HG02763 (cell line): Measurements from ENCODE around the gene TBC1D16.

Experiments
- ATAC-seq: cut with Tn5 transposase; IDR thresholded peaks from one replicate; pipeline ENCODE4 v1.9.1; 2021; ENCODE audit warnings: mild to moderate bottlenecking, moderate library complexity; ENCODE audit not compliant: unreplicated experiment

The TBC1D16 gene

DNA sequence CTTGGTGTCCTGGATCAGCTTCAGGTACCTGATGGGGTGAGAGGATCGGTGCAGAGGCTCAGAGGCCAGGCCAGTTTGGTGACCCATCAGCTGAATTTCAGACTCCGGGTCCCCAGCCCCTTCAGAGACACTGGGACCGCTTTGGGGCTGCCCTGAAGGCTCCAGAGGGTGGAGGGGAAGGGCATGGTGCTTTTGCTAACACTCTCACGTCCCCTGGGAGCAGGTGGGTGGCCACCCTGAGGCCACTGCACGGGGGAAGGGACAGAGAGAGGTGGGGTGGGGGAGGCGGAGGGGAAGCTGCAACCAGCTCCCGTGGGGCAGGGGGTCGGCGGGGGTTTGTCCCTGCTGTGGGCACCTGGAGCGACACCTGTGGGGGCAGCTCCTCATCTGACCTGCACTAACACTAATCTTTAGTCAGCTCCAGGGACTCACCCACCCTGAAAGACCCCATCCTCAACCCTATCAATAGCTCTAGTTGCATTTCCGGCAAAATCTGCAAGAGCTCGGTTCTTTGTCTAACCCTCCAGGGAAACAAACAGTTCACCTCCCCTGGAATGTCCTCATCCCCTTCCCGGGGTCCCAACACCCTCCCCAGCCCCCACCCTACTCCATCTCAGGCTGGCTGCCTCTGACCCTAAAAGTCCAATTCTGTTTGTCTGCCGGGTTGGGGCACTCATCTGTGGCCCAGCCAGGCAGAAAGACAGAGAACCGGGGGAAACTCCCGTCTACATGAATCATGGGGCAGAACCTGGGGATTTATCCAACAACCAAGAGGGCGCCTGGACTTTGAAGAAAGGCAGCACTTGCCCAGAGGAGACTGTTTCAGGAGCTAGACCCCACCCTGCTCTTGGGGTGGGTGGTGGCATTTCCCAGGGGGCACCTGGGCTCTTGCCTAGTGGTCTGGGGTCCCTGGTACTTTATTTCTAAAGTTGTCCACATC lies 104.5 kb downstream of the TBC1D16 start:
- ATAC-seq: no peak

DNA sequence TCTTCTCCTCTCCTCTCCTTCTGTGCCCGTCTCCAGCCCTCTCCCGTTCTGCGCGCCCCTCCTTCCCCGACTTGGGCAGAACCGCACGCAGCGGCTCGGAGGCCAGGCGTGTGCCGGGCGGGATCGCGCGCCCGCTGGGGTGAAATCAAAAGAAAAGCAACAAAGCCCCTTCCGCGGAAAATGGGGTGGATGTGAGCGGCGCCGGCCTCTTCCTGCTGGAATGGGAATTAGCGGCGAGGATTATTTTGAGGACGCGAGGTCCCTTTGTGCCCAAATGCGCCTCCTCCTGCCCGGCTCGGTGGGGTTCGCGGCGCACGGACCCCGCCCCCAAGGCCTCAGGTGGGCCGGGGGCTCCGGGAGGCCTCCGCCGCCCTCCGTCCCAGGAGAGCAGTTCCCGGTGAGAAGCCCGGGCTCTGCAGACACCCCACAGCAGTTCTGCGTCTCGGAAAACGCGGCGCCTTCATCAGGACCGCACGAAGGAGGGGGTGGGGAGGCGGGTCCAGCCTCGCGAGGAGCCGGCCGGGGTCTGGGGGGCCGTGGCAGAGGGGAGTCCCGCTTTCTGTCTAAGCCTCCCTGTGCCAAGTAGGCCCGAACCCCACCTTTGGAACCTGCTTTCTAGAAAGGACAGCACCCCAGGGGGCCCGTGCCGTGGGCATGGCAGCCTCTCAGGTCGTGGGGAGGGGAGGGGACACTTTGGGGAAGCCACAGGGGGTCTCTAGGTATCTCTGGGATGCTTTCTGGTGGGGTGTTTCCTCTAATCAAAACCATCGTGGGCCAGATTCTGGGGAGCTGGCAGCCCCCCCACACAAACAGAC lies 105.4 kb downstream of the TBC1D16 start:
- ATAC-seq: no peak

DNA sequence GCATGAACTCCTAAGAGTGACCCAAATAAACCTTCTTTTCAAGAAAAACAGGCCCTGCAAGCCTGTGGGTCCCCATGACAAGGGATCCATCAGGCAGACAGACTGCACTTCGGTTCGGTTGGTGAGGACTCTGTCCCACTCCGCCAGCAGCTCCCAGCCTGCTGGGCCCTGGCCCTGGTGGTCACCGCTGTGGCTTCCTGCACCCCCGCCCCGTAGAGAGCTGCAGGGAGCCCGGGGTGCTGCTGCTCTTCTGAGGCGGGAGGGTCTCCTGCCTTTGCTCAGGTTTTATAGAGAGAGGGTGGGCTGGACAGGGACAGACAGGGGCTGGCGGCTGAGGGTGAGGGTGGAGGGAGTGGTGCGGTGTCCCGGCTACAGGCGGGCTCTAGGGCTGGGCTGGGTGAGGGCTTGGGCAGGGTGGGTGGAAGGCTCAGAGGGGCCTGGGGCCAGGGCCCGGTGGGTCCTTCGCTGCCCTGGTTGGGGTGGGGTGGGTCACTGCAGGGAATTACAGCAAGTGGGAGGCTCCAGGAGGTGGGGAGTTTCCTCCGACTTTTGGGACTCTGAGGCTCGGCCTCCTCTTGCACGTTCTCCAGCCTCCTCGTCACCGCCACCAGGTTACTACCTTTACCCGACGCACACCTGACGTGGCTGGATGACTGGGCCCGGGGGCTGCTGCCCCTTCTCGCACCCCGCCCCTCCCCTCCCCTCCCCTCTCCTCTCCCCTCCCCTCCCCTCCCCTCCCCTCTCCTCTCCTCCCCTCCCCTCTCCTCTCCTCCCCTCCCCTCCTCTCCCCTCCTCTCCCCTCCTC lies 106.2 kb downstream of the TBC1D16 start:
- no peak for ATAC-seq

DNA sequence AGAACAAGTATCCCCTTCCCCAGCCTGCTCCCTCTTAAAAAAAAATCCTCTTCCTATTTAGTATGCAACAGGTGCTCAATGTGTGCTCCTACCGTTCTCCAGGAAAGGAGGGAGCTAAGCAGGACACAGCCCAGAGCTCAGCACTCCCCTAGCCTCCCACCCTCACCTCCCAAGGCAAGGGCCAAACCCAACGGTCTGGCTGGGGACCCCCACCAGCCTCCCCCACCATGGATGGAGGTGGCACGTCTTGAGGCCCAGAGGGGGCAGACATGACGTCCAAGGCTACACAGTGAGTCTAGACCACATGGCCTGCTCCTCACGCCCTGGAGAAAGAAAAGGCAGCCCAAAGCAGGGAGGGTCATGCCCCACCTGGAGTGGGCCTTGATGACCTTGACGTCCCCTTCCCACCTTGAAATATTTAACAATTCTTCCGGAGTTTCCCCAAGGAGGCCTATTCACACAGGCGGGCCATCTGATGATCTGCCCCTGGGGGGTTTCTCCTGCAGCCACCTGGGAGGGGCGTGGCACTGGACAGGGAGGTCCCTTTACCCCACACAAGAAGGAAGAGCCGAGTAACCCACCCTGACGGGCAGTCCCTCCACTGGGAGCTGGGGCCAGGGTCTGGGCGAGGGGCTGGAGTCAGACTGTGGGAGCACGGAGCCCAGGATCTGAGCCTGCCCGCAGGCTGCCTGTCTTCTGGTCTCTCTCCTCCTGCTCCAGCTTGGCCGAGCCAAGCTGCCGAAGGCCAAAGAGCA lies 107.0 kb downstream of the TBC1D16 start:
- ATAC-seq: no peak

DNA sequence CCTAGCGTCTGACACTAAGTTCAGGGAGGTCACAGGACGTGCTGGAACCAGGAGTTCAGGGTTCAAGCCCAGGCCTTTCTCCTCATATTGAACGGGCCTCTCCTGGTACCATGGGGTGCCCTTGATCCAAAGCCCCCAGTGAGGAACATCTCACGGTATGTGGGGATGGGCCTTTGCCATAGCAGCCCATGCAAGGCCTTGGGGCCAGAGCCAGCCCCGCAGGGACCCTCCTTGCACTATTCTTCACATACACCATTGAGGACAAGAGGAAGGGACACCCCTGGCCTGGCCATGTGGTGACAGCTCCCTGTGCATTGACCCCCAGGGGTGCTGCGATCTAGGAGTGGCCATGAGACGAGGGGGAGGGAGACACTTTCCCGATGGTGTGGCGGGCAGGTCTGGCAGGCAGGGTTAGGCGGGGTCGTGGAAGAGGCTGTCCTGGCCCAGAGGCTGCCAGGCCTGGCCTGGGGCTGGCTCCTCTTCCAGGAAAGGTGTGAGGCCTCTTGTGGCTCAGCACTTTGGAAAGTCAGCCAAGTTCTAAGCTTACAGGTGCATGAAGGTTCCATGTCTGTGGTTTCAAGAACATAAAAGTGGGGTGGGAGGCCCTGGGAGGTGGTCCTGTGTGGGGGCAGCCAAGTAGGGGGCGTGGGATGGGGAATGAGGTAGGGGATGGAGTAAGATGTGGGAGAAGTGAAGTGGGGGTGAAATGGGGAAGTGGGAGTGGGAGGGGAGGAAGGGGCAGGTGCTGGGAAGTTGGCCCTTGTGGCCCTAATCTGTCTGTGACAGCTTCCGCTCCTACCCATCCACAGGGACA lies 107.8 kb downstream of the TBC1D16 start:
- no peak for ATAC-seq

DNA sequence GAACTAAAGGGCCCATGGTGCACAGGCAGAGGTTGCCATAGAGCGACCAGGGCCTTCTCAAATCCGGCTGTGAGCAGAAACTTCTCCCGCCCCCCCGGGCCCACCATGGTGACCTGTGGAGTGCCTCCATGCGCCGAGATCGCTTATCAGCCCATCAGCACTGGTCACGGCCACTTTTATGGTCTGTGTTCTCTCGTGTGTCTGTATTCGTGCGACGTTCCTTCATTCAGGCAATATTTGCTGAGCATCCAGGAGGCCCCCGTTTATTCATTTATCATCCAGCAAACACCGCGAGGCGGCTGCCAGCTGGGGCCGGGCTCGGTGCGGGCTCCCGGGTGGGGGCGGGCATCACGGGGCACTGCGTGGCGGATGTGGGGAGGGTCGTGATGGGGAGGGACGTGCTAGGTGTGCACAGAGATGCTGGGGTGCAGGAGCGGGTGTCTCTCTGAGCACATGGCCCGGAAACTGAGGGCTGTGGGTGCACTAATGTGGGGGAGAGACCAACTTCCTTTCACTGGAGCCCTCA lies 108.5 kb downstream of the TBC1D16 start:
- ATAC-seq: no peak

DNA sequence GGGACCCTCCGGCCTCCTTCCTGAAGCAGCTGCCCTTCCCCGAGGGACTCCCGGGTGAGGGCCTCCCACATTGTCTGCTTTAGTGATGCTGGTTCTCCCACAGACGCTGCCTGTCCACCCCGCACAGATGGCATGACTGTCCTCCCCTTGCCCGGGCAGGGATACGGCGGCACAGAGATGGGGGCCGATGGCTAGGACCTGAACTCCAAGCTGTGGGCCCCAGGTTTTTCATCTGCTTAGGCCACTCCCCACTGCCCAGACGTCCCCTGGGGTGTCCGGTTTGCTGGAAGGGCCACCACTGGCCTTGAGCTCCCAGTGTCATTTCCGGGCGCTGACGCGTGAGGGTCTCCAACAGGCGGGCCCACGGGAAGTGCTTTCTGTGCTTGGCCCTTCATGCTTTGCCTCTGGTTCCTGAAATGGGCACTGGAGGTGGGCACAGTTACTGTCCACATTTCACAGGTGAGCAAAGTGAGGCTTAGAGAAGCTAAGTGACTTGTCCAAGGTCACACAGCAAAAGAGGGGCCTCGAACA lies 109.0 kb downstream of the TBC1D16 start:
- no peak for ATAC-seq

DNA sequence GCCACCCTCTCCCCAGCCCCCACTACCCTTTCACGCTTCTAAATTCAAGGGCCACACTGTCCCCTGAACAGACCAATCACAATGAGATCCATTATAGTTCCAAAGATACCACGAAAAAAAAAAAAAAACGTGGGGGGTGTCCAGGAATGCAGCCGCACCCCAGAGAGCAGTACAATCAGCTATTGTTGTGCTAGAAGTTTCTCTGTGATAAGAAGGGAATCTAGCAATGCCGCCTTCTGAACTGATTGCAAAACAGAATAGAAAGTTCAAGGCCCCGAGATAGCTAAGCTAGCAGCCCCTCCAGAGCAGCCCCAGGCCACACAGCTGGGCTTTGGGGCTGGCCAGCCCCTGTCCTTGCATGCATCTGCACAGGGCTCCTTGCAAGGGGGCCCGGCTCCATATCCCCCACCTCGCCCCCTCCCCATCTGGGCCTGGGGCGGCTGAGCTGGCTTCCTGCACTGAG lies 109.5 kb downstream of the TBC1D16 start:
- no peak for ATAC-seq

DNA sequence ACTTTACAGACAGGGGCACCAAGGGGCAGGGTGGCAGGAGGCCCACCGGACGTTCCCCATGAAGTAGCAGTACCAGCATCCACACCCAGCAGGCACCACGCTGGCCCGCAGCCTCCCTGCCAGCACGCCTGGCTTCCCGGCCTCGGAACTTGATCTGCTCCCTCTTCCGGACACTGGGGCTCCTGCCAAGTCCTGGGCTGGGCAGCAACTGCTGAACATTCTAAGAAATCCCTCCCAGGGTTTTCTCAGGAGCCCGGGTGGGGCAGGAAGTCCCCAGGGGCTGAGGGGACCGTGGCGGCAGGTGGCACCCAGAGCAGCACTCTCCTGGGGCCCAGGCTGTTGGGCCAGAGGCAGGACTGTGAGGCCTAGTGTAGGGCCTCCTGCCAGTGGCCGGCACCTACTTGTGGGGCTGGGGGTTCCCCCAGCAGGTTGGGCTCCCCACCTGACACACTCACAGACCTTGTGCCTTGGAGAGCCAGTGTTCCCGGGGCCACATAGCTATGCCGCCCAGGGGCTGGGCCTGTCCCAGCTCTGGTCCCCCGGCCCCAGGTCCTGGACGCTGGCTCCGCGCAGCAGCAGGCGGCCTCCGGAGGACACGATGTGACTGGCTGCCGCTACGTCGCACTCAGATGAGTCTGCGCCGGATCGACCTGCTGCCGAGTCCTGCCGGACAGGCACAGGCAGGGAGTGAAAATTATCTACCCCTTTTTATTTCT lies 110.3 kb downstream of the TBC1D16 start:
- ATAC-seq: no peak

DNA sequence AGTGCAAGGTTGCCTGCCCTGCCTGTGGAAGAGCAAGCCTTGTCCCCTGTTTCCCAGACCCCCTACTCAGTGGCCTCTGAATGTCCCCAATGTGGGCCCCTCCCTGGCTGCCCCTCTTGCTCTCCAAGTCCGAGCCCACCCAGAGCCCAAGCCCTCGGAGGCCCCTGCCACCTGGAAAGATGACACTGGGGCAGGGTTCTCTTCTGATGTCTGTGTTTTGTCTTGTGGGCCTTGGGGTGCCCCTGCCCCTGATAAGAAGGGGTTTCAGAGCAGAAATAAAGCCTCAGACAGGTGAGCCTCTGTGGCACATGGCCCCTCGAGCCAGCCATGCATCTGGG lies 111.1 kb downstream of the TBC1D16 start:
- ATAC-seq: no peak

DNA sequence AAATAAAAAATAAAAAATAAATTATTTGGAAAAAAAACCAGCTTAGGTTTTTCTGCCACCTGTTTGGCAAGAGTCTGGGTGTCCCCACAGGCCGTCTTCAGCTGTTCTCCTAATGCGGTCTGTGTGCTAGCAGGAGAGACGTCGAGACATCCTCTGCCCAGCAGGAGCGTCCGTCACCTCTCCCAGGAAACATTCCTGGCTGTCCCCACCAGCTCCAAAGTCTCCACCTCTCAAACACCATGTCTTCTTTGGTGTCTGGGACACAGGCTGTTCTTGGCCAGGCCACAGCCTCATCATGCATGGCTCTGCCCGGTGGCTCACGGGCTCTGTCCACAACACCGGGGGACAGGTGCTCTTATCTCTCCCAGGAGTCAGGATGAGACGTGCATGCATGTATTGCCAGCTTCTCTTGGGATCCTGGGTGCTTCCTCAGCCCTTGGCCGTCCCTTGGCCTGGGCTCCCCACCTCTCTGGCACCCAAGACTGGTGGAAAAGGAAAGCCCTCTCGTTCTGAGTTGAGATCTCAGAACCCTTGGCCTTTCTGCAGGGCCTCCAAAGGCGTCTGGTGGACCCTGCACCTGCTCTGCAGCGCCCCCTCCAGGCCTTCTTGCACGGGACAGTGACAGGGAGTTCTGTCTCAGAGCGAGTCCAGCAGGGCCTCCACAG lies 111.6 kb downstream of the TBC1D16 start:
- no peak for ATAC-seq

DNA sequence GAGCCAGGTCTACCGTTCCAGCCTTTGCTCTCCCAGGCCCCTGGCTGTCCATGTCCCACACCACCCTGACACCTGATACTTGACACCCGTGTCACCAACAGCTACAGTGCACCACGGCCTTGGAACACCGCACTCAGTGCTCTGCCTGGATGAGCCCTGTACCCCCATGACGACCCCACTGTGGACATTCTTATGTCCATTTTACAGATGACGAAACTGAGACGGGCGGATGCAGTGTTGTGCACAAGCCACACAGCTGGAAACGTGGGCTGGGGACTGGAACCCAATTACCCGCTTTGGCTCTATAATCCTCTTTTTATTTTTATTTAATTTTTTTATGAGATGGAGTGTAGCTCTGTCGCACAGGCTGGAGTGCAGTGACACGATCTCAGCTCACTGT lies 112.9 kb downstream of the TBC1D16 start:
- no peak for ATAC-seq

DNA sequence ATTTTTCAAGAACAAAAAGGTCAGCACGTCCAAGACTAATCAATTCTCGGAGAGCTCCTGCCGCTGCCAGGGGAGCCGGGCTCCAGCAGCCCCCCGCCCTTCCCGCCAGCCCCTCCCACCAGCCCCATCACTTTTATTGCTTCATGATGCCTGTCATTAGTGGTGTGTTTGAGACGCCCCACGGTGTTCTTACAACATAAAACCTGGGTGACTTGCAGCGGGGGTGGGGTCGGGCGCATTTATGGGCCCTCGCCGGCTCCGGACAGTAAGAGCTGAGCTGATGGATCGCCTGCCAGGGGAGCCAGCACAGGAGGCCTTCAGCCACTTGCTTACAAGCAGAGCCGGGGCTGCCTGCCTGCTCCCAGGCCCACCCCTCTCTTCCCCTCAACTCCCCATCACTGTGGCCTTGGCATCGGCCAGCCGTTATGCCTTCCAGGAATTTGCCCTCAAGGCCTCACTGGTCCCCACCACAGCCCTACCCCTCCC lies 113.5 kb downstream of the TBC1D16 start:
- no peak for ATAC-seq

DNA sequence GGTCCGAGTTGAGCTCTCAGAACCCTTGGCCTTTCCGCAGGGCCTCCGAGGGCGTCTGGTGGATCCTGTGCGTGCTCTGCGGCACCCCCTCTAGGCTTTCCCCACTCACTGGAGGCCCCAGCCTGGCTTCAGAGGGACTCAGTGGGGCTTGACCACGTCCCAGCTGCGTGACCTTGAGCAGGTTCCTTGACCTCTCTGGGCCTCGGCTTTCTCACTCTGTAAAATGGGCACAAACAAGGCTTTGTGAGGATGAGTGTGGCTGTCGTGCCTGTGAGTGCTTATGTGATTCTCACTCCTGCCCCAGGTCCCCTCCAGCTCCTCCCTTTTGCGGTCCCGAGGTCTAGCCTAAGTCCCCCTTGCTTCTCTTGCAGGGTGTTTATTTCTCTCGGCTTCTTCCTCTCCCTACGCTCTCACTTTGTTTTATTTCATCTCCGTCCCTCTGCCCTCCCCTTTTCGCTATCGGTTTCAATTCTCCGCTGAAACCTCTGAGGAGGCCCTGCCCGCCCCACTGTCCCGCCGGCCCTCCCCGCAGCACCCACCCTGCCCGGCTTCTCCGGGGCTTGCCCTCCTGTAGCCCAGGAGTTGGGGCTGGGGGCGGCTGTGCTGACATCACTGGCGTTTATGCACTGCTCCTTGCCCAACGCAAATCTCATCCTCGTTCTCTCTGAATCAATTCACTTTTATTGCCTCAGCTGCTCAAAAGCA lies 114.1 kb downstream of the TBC1D16 start:
- no peak for ATAC-seq

DNA sequence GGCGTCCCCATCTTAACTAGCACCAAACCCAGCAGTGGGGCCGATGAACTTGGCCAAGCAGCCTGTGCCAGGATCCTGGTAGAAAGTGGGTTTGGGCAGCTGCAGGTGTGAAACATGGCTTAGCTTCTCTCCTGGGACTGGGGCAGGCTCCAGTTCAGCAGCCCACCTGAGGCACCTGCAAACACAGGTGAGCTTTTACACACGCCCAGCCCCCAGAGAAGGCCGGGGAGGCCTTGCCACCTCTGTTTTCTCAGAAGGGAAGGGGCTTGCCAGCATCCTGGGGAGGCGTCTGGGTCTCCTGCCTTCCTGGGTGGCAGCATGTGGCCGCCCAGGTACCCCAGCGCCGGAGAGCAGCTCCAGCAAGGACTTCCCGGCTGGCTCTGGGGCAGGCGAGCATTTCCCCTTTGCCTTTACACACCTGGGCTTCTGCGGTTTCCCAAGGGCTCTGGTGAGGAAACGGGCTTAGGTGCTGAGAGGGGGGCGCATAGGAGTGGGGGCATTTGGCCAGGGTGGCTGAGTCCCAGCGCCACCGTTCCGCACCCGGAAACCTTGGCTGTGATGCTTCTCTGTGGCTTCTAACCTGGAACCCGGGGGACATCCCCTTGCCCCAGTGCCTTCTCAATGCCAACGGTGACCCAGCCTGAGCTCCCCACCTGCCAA lies 114.8 kb downstream of the TBC1D16 start:
- ATAC-seq: no peak

DNA sequence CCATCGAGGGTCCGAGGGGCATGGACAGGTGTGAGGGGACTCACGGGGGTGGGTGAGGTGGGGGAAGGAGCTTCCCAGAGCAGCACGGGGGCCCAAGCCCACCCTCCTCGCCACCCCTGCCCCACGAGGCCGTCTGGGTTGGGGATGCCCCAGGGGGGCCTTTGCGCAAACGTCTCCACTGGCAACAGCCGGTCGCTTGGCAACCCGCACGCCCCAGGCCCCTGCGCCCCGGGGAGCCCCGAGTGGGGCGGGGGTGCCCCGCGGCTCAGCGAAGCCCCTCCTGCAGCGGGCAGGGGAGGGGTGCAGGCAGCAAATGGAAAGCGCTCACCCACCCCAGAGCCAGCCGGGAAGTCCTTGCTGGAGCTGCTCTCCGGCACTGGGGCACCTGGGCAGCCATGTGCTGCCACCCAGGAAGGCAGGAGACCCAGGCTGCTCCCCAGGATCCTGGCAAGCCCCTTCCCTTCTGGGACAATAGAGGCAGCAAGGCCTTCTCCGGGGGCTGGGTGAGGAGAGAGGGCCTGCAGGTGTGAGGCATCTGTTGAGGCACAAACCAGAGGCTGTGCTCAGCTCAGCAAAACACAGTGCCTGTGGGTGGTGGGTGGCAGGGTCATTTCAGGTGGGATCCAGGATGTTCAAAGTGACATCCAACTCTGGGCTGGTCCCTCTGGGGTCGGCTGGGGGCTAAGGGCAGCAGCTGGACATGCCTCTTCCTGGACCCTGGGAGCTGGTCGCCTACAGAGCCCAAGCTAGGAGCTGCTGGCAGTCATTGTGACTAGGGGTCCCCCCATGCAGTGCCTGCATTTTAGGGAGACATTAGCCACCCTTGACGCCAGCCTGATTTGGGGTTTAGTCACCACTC lies 115.6 kb downstream of the TBC1D16 start:
- no peak for ATAC-seq
